ENCODE measurements around the gene ASTN2. TPM values are rescaled to one million over a fixed set of nuclear protein-coding genes. Genes with fewer than 3 reads are reported as not detected.

The ASTN2 gene
- polyA plus RNA-seq, 1 donor from 2014 or later, result 6.8 TPM

DNA sequence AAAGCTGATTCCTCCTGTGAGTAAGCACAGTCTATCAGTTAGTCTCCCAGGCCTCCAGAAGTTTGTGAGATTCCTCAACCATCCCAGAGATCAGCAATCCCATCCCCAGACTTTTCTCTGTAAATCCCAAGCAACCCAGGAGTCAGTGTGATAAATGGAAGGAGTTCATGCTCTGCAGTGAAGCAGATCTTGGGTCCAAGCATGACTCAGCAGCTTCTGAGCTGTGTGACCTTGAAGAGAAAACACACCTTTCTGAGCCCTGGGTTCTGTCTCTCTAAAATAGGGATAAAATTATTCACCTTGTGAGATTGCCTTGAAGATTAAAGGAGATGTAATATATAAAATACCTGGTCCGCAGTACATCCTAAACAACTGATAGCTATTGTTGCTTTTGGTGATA, 318.7 kb downstream of the ASTN2 start (continued):
- no peak for TF ChIP-seq RAD21 (conservative IDR thresholded peaks at IDR 0.05)
- TF ChIP-seq SMC3 (conservative IDR thresholded peaks at IDR 0.05; ENCODE audit: poor library complexity), result no peak

DNA sequence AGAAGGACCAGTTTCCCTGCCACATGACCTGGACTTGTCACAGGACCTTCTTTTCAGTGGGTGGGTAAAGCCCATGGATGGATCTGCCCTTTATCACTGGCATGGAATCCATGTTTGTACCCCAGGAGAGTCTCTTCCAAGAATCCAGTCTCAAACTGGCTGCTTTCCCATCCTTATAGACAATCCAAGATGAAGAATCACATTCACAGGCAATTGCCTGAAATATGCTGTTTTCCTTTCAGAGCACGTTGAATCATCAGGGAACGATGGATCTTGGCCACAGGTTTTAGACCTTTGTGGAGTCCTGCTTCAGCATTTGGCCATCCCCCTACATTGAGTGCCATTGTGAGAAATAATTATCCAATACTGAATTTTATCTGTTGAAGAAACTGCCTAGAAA, 319.8 kb downstream of the ASTN2 start:
- Histone ChIP-seq H3K36me3 (ENCODE audit: insufficient read depth, low read length) (no peaks in the 10 kb centered on the region), H3K9ac (ENCODE audit: low read length) (no peak overlapping the region), H3K4me3 (ENCODE audit: low read length) (no peak overlapping the region), H4K20me1 (ENCODE audit: insufficient read depth) (no peaks in the 10 kb centered on the region), H3K79me2 (replicated peaks; ENCODE audit: insufficient read depth, low read length) (no peaks in the 10 kb centered on the region), H3K4me2 (ENCODE audit: low read length) (no peak overlapping the region), H3F3A (ENCODE audit: insufficient read depth, low read length, poor library complexity, severe bottlenecking) (no peaks in the 10 kb centered on the region), H2AFZ (ENCODE audit: low read depth, low read length) (no peak overlapping the region), H3K9me3 (ENCODE audit: low read length) (no peaks in the 10 kb centered on the region), H3K27ac (ENCODE audit: low read length) (no peak overlapping the region), H3K9me2 (ENCODE audit: insufficient read depth, low read length) (no peaks in the 10 kb centered on the region), H3K27me3 (ENCODE audit: insufficient read depth, low read depth, low read length) (no peaks in the 10 kb centered on the region)
- TF ChIP-seq EP300 (conservative IDR thresholded peaks at IDR 0.05; ENCODE audit: poor library complexity, severe bottlenecking) (no peak), RAD21 (conservative IDR thresholded peaks at IDR 0.05) (no peak), POLR2AphosphoS5 (IDR thresholded peaks at IDR 0.05) (no peak), MXI1 (conservative IDR thresholded peaks at IDR 0.05; ENCODE audit: poor library complexity, severe bottlenecking) (no peak), TAF1 (IDR thresholded peaks at IDR 0.05; ENCODE audit: low read depth) (no peak), SMC3 (conservative IDR thresholded peaks at IDR 0.05; ENCODE audit: poor library complexity) (no peak), EZH2 (IDR thresholded peaks at IDR 0.05; ENCODE audit: borderline replicate concordance, insufficient read depth, low read length, poor library complexity, severe bottlenecking) (no peak)
- TF ChIP-seq, protein P1, sequence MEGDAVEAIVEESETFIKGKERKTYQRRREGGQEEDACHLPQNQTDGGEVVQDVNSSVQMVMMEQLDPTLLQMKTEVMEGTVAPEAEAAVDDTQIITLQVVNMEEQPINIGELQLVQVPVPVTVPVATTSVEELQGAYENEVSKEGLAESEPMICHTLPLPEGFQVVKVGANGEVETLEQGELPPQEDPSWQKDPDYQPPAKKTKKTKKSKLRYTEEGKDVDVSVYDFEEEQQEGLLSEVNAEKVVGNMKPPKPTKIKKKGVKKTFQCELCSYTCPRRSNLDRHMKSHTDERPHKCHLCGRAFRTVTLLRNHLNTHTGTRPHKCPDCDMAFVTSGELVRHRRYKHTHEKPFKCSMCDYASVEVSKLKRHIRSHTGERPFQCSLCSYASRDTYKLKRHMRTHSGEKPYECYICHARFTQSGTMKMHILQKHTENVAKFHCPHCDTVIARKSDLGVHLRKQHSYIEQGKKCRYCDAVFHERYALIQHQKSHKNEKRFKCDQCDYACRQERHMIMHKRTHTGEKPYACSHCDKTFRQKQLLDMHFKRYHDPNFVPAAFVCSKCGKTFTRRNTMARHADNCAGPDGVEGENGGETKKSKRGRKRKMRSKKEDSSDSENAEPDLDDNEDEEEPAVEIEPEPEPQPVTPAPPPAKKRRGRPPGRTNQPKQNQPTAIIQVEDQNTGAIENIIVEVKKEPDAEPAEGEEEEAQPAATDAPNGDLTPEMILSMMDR (IDR thresholded peaks at IDR 0.05; ENCODE audit: poor library complexity, severe bottlenecking), result no peak
- TF ChIP-seq, protein P2, sequence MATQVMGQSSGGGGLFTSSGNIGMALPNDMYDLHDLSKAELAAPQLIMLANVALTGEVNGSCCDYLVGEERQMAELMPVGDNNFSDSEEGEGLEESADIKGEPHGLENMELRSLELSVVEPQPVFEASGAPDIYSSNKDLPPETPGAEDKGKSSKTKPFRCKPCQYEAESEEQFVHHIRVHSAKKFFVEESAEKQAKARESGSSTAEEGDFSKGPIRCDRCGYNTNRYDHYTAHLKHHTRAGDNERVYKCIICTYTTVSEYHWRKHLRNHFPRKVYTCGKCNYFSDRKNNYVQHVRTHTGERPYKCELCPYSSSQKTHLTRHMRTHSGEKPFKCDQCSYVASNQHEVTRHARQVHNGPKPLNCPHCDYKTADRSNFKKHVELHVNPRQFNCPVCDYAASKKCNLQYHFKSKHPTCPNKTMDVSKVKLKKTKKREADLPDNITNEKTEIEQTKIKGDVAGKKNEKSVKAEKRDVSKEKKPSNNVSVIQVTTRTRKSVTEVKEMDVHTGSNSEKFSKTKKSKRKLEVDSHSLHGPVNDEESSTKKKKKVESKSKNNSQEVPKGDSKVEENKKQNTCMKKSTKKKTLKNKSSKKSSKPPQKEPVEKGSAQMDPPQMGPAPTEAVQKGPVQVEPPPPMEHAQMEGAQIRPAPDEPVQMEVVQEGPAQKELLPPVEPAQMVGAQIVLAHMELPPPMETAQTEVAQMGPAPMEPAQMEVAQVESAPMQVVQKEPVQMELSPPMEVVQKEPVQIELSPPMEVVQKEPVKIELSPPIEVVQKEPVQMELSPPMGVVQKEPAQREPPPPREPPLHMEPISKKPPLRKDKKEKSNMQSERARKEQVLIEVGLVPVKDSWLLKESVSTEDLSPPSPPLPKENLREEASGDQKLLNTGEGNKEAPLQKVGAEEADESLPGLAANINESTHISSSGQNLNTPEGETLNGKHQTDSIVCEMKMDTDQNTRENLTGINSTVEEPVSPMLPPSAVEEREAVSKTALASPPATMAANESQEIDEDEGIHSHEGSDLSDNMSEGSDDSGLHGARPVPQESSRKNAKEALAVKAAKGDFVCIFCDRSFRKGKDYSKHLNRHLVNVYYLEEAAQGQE (IDR thresholded peaks at IDR 0.05; ENCODE audit: borderline replicate concordance), result no peak

DNA sequence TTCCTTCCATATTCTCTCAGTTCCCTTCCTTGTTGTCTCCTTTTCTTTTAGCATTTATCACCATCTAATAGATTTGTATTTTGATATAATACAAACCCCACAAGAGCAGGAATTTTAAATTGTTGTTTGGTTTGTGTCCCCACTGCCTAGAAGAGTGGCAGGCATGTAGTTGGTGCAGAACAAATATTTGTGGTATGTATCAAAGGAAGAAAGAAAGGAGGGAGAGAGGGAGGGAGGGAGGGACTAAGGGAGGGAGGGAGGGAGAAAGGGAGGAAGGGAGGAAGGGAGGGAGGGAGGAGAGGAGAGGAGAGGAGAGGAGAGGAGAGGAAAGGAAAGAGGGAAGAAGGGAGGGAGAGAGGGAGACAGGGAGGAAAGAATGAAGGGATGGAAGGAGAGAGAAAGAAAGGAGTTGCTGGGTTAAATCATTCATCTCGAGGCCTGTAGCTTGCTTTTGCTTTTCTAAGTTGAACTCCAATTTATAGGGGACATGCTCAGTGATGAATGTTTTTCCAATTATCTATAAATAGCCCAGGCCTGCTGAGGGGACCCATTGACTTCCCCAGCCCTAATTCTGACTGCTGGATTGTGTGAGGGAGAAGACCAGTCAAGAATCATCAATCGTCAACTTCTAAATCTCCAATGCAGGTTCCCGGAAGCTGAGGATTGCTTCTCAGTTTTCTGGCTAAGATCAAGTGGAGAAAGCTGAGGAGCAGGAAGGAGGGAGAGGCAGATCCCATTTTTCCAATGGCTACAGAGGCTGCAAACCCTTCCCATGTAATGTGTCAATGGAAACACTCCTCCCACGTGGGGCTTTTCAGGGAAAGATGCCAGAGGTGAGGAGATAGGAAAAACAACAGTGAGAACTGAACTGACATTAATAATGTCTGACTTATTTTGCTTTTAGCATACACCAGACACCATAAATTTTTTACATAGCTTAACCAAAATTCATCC, 320.7 kb downstream of the ASTN2 start:
- no peak overlapping the region for H3K4me2 ChIP-seq (ENCODE audit: low read length)
- no peaks in the 10 kb centered on the region for H3K79me2 ChIP-seq (replicated peaks; ENCODE audit: insufficient read depth, low read length)
- no peaks in the 10 kb centered on the region for H3K9me3 ChIP-seq (ENCODE audit: low read length)
- H3F3A ChIP-seq (ENCODE audit: insufficient read depth, low read length, poor library complexity, severe bottlenecking), result no peaks in the 10 kb centered on the region
- TF ChIP-seq MXI1 (conservative IDR thresholded peaks at IDR 0.05; ENCODE audit: poor library complexity, severe bottlenecking) (no peak), TAF1 (IDR thresholded peaks at IDR 0.05; ENCODE audit: low read depth) (no peak), POLR2AphosphoS5 (IDR thresholded peaks at IDR 0.05) (no peak), SMC3 (conservative IDR thresholded peaks at IDR 0.05; ENCODE audit: poor library complexity) (no peak), RAD21 (conservative IDR thresholded peaks at IDR 0.05) (no peak), EZH2 (IDR thresholded peaks at IDR 0.05; ENCODE audit: borderline replicate concordance, insufficient read depth, low read length, poor library complexity, severe bottlenecking) (no peak), EP300 (conservative IDR thresholded peaks at IDR 0.05; ENCODE audit: poor library complexity, severe bottlenecking) (no peak)
- TF ChIP-seq, protein P1 (IDR thresholded peaks at IDR 0.05; ENCODE audit: poor library complexity, severe bottlenecking), result no peak
- TF ChIP-seq, protein P2 (IDR thresholded peaks at IDR 0.05; ENCODE audit: borderline replicate concordance), result no peak
- H3K27me3 ChIP-seq (ENCODE audit: insufficient read depth, low read depth, low read length), result no peaks in the 10 kb centered on the region
- H3K4me3 ChIP-seq (ENCODE audit: low read length), result no peak overlapping the region
- no peak overlapping the region for H2AFZ ChIP-seq (ENCODE audit: low read depth, low read length)
- H3K9ac ChIP-seq (ENCODE audit: low read length), result no peak overlapping the region
- no peak overlapping the region for H3K27ac ChIP-seq (ENCODE audit: low read length)
- H3K9me2 ChIP-seq (ENCODE audit: insufficient read depth, low read length), result no peaks in the 10 kb centered on the region
- H3K36me3 ChIP-seq (ENCODE audit: insufficient read depth, low read length), result no peaks in the 10 kb centered on the region
- no peaks in the 10 kb centered on the region for H4K20me1 ChIP-seq (ENCODE audit: insufficient read depth)
